Vagina (tissue), 2 donors: ENCODE results near the gene TRMT2A. TPM values are rescaled to one million over a fixed set of nuclear protein-coding genes. Genes with fewer than 3 reads are reported as not detected.

ENCODE experiments used
- DNase-seq, 2 donors: peaks; one replicate each; pipeline ENCODE4 v3.0.0-alpha.2; 2017; ENCODE audit errors: extremely low spot score in 2 of 2
- H3K27ac ChIP-seq: fragments of 200-600 bp; sonication (generic); one replicate; pipeline ENCODE4 v1.5.1; 2019
- H3K27me3 ChIP-seq: fragments of 200-600 bp; sonication (generic); one replicate; pipeline ENCODE4 v1.5.1; 2019
- H3K36me3 ChIP-seq, 2 donors: fragments of 200-600 bp; sonication (generic); one replicate each; pipeline ENCODE4 v1.5.1; 2017 to 2019
- H3K4me1 ChIP-seq: fragments of 200-600 bp; sonication (generic); one replicate; pipeline ENCODE4 v1.5.1; 2019
- H3K4me3 ChIP-seq, 2 donors: fragments of 200-600 bp; sonication (generic); 1 replicate in 1 of 2; 2 replicates in 1 of 2; pipeline ENCODE4 v1.5.1; 2016 to 2019
- H3K9me3 ChIP-seq: fragments of 200-600 bp; sonication (generic); one replicate; pipeline ENCODE4 v1.5.1; 2019
- CTCF ChIP-seq, 3 experiments: fragments of 450-650 bp in 2 of 3; fragments of 200-600 bp in 1 of 3; sonication (generic) in 1 of 3; IDR thresholded peaks; one replicate each; pipeline ENCODE4 v1.5.1; 2017 to 2019; ENCODE audit warnings: antibody characterized with exemption in 3 of 3, mild to moderate bottlenecking in 2 of 3, moderate library complexity in 2 of 3
- POLR2A ChIP-seq, 2 donors: fragments of 450-650 bp; IDR thresholded peaks; one replicate each; pipeline ENCODE4 v1.6.1; 2017; ENCODE audit warnings: antibody characterized with exemption in 2 of 2, mild to moderate bottlenecking in 2 of 2, moderate library complexity in 2 of 2
- POLR2AphosphoS5 ChIP-seq, 2 donors: sonication (generic); formaldehyde crosslinking; IDR thresholded peaks; one replicate each; pipeline ENCODE4 v1.9.0; 2017; ENCODE audit warnings: antibody characterized with exemption in 2 of 2, mild to moderate bottlenecking in 2 of 2, low read depth in 1 of 2; ENCODE audit not compliant: insufficient read depth in 1 of 2
- intact Hi-C: fragments of 100-400 bp; cut with DNase I; formaldehyde crosslinking; loops from one replicate; pipeline ENCODE4 v1.15.1; 2023
- microRNA counts, 2 donors: library from miRNA; unstranded; fragments of <30 nt; microRNA quantifications; one replicate each; lab custom pipeline; 2016 to 2017
- microRNA-seq: library from miRNA; unstranded; fragments of <30 nt; microRNA quantifications from one replicate; pipeline ENCODE4, GENCODE V29; 2017; ENCODE audit warnings: borderline number of aligned reads, borderline replicate concordance
- small RNA-seq: library from RNA; depleted of rRNA; stranded (forward); fragments of <200 nt; gene quantifications from one replicate; pipeline ENCODE3, GENCODE V24; 2016
- total RNA-seq: library from RNA; depleted of rRNA; stranded (reverse); fragments of >200 nt; gene quantifications from one replicate; pipeline ENCODE4 v1.2.3, GENCODE V29; 2016

TRMT2A gene
- total RNA-seq, 1 donor from 2014 or later = 66.5 TPM

- Histone ChIP-seq H3K27ac (no peak overlapping the region), H3K4me1 (peaks cover 16% of the 10 kb centered on the region), H3K4me3 (no peak overlapping the region), H3K27me3 (no peaks in the 10 kb centered on the region), H3K9me3 (no peaks in the 10 kb centered on the region), H3K36me3 (peaks cover 0 to 7% of the 10 kb centered on the region in 2 donors)
- intact Hi-C loops = no loop called here
- TF ChIP-seq POLR2AphosphoS5 (IDR thresholded peaks at IDR 0.05; ENCODE audit: insufficient read depth in 1 of 2, low read depth in 1 of 2) (no peak), CTCF (IDR thresholded peaks at IDR 0.05) (no peak), POLR2A (IDR thresholded peaks at IDR 0.05) (no peak)
- DNase-seq = no peak
These were observed 52.9 kb downstream of the TRMT2A start for GRCh38 chr22:20064140-20064480.

- Histone ChIP-seq H3K9me3 (no peaks in the 10 kb centered on the region), H3K27me3 (no peaks in the 10 kb centered on the region), H3K4me3 (no peak overlapping the region), H3K36me3 (peaks cover 0 to 7% of the 10 kb centered on the region in 2 donors), H3K4me1 (peaks cover 16% of the 10 kb centered on the region), H3K27ac (no peak overlapping the region)
- TF ChIP-seq POLR2A (IDR thresholded peaks at IDR 0.05) (no peak), POLR2AphosphoS5 (IDR thresholded peaks at IDR 0.05; ENCODE audit: insufficient read depth in 1 of 2, low read depth in 1 of 2) (no peak), CTCF (IDR thresholded peaks at IDR 0.05) (no peak)
- no peak for DNase-seq
- intact Hi-C loops = no loop called here
These were observed 53.5 kb downstream of the TRMT2A start for GRCh38 chr22:20063271-20064139.

GRCh38 chr22:20062766-20063083 lies 54.3 kb downstream of the TRMT2A start:
- TF ChIP-seq POLR2AphosphoS5 (IDR thresholded peaks at IDR 0.05; ENCODE audit: insufficient read depth in 1 of 2, low read depth in 1 of 2) (peak in 1 of 2 donors; percentile 10), CTCF (IDR thresholded peaks at IDR 0.05) (no peak), POLR2A (IDR thresholded peaks at IDR 0.05) (no peak)
- Histone ChIP-seq H3K27me3 (no peaks in the 10 kb centered on the region), H3K4me1 (peaks cover 16% of the 10 kb centered on the region), H3K27ac (no peak overlapping the region), H3K4me3 (no peak overlapping the region), H3K36me3 (peaks cover 0 to 7% of the 10 kb centered on the region in 2 donors), H3K9me3 (no peaks in the 10 kb centered on the region)
- intact Hi-C loops = no loop called here
- no peak for DNase-seq

GRCh38 chr22:20062043-20062765 lies 54.8 kb downstream of the TRMT2A start:
- Histone ChIP-seq H3K4me1 (peaks cover 16% of the 10 kb centered on the region), H3K9me3 (no peaks in the 10 kb centered on the region), H3K36me3 (peaks cover 0 to 8% of the 10 kb centered on the region in 2 donors), H3K4me3 (no peak overlapping the region), H3K27ac (no peak overlapping the region), H3K27me3 (no peaks in the 10 kb centered on the region)
- no peak for DNase-seq
- intact Hi-C loops = no loop called here
- TF ChIP-seq POLR2AphosphoS5 (IDR thresholded peaks at IDR 0.05; ENCODE audit: insufficient read depth in 1 of 2, low read depth in 1 of 2) = no peak
- no peak for TF ChIP-seq CTCF (IDR thresholded peaks at IDR 0.05)
- TF ChIP-seq POLR2A (IDR thresholded peaks at IDR 0.05) = no peak

MicroRNAs encoded within 50 kb of the gene (microRNA counts, 767-probe panel; counts per million panel counts)
- 238 to 261 counts per million in 2 donors for microRNA hsa-miR-1306-3p (lab: Ali Mortazavi, UCI)

Small RNA genes lying within 50 kb of the gene (microRNA-seq; reads per million reads assigned to microRNA genes)
- gene MIR6816 = not detected

Small RNA genes lying within 50 kb of the gene (small RNA-seq; reads per million reads assigned to genes)
- gene MIR6816 (not detected), gene RF00017 (not detected), gene RF00599 (not detected)

Other genes starting within 250 kb of the TRMT2A start
- 240 TPM for gene COMT, start 175.5 kb downstream of the TRMT2A start, total RNA-seq
- 13.5 TPM for gene TXNRD2, start 175.4 kb downstream of the TRMT2A start, total RNA-seq
- 10.8 TPM for gene ARVCF, start 100.4 kb downstream of the TRMT2A start, total RNA-seq
- 21.4 TPM for gene TANGO2, start 96.1 kb downstream of the TRMT2A start, total RNA-seq
- 27.3 TPM for gene DGCR8, start 37.0 kb downstream of the TRMT2A start, total RNA-seq
- gene RANBP1, start 1.1 kb downstream of the TRMT2A start, total RNA-seq = 177 TPM
- gene ZDHHC8, start 14.6 kb upstream of the TRMT2A start, total RNA-seq = 22.6 TPM
- gene CCDC188, start 33.8 kb upstream of the TRMT2A start, total RNA-seq = not detected
- gene RTN4R, start 151.1 kb upstream of the TRMT2A start, total RNA-seq = 4.2 TPM
- 39.8 TPM for gene DGCR6L, start 202.8 kb upstream of the TRMT2A start, total RNA-seq